Mucosa of stomach (tissue), 1 donor: ENCODE measurements around the gene CPA3.

Experiments used
- H3K27me3 ChIP-seq: one replicate; pipeline ENCODE4 v1.7.0; 2013; ENCODE audit warnings: mild to moderate bottlenecking, low read length; ENCODE audit not compliant: control insufficient read depth, insufficient read depth
- H3K36me3 ChIP-seq: one replicate; pipeline ENCODE4 v1.7.0; 2013; ENCODE audit warnings: low read length; ENCODE audit not compliant: control insufficient read depth, insufficient read depth
- H3K4me1 ChIP-seq: one replicate; pipeline ENCODE4 v1.7.0; 2013; ENCODE audit warnings: mild to moderate bottlenecking, low read length; ENCODE audit not compliant: control insufficient read depth, insufficient read depth
- H3K4me3 ChIP-seq: one replicate; pipeline ENCODE4 v1.7.0; 2013; ENCODE audit warnings: low read length
- H3K9ac ChIP-seq: one replicate; pipeline ENCODE4 v1.7.0; 2013; ENCODE audit warnings: mild to moderate bottlenecking, low read length, moderate library complexity
- H3K9me3 ChIP-seq: one replicate; pipeline ENCODE4 v1.7.0; 2013; ENCODE audit warnings: mild to moderate bottlenecking, low read length, moderate library complexity; ENCODE audit not compliant: control insufficient read depth
- donor health status: Pancreatic carcinoma.

The CPA3 gene, protein sequence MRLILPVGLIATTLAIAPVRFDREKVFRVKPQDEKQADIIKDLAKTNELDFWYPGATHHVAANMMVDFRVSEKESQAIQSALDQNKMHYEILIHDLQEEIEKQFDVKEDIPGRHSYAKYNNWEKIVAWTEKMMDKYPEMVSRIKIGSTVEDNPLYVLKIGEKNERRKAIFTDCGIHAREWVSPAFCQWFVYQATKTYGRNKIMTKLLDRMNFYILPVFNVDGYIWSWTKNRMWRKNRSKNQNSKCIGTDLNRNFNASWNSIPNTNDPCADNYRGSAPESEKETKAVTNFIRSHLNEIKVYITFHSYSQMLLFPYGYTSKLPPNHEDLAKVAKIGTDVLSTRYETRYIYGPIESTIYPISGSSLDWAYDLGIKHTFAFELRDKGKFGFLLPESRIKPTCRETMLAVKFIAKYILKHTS

DNA sequence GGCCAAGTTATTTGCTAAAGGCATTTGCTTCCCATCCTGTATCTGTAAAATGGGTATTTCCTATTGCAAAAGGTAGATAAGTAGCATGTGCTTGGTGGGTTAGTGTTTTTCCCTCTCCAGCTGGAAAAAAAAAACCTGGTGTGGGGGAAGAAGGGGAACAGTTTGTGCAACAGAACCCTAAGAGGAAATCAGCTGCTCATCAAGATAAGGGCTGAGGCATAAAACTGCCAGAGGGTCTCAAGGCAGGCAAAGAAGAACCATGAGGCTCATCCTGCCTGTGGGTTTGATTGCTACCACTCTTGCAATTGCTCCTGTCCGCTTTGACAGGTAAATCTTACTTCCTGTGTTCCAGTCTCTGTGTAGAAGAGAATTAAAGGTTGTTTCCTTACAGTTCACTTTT, at the start of gene CPA3:
CPA3 (plus strand) TSS at position 248 of the 400 bp plus-strand sequence; CDS start at position 260, 12 bp downstream.
- peaks cover 15% of the 10 kb centered on the region for H3K4me1 ChIP-seq
- no peaks in the 10 kb centered on the region for H3K9me3 ChIP-seq
- peaks cover 65% of the 10 kb centered on the region for H3K27me3 ChIP-seq
- no peak within 1 kb of the TSS for H3K4me3 ChIP-seq
- no peak within 1 kb of the TSS for H3K9ac ChIP-seq
- H3K36me3 ChIP-seq, result no peaks in the 10 kb centered on the region

DNA sequence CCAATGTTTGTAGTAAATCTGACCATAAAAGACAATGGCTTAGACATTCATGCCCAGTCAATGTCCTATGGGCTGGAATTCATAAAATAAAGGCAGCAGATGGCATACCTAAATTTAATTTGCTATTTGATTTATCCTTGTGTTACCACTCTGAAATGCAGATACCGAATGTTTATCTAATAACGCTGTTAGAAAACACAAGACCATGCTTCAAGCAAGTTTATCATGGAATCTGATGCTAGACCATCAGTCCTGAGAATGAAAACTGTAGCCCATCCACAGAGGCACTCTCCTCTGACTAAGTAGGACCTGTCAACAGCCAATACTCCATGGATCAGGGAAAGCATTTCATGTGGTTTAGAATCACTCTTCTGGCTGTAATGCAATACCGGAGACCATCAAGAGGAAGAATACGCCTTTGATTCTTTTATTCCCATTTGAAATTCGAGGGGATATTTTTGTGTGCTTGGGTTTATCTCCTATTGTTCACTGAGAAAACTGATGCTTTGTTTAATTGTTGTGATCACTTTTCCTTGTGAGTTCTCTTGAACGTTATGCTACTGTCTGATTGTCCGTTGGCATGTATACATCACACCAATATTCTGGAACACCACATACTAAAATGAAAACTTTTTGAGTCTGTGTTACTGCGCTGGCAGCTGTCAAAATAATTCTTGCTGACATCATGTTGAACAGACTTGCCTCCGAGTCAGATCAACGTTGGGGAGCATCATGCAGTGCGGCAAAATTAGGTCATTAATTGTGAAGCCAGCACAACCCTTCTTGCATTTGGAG, 49.6 kb upstream of the CPA3 start:
- H3K27me3 ChIP-seq, result no peaks in the 10 kb centered on the region
- H3K4me3 ChIP-seq, result no peak overlapping the region
- no peaks in the 10 kb centered on the region for H3K9me3 ChIP-seq
- H3K36me3 ChIP-seq, result no peaks in the 10 kb centered on the region
- H3K9ac ChIP-seq, result no peak overlapping the region
- no peaks in the 10 kb centered on the region for H3K4me1 ChIP-seq

DNA sequence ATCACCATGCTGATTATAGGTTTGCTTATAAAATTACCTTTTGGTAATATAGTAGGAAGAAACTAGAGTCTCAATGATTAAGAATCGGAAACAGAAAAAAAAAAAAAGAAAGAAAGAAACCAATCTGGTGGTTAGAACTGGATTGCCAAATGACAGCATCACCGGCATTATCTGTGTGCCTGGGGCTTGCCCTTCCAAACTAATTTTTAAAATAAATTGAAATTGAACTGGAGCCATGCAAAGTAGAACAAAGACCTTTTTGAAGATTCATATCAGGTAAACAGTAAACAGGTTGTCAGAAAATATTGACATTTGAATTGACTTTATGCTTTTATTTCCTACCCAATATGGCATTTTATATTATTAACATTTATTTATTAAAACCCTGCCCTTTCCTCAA, 48.7 kb upstream of the CPA3 start:
- H3K4me3 ChIP-seq, result no peak overlapping the region
- H3K9me3 ChIP-seq, result no peaks in the 10 kb centered on the region
- no peaks in the 10 kb centered on the region for H3K4me1 ChIP-seq
- H3K27me3 ChIP-seq, result no peaks in the 10 kb centered on the region
- no peak overlapping the region for H3K9ac ChIP-seq
- H3K36me3 ChIP-seq, result no peaks in the 10 kb centered on the region

DNA sequence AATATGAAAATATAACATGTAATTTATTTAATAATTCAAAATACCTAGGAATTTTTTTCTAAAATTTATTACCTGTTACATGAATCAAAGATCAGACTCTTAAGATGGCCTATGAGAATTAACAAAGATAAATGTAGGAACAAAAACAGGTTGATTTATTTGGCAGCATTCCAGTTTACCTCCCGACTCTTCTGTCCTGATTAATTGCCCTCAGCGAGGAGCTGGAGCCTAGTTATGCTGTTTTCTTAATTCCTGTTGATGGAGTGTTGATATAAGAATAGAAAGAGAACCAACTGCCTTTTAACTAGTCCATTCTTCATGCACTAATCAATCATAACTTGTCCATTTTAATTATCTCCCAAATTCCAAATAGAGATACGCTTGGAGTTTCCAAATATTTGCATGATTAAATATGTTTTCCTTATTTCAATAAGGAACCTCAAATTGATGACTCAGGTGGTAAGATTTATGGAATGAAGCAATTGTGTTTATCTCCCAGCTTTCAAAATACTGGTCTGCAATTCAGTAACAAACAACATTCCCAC, 48.0 kb upstream of the CPA3 start:
- no peaks in the 10 kb centered on the region for H3K4me1 ChIP-seq

DNA sequence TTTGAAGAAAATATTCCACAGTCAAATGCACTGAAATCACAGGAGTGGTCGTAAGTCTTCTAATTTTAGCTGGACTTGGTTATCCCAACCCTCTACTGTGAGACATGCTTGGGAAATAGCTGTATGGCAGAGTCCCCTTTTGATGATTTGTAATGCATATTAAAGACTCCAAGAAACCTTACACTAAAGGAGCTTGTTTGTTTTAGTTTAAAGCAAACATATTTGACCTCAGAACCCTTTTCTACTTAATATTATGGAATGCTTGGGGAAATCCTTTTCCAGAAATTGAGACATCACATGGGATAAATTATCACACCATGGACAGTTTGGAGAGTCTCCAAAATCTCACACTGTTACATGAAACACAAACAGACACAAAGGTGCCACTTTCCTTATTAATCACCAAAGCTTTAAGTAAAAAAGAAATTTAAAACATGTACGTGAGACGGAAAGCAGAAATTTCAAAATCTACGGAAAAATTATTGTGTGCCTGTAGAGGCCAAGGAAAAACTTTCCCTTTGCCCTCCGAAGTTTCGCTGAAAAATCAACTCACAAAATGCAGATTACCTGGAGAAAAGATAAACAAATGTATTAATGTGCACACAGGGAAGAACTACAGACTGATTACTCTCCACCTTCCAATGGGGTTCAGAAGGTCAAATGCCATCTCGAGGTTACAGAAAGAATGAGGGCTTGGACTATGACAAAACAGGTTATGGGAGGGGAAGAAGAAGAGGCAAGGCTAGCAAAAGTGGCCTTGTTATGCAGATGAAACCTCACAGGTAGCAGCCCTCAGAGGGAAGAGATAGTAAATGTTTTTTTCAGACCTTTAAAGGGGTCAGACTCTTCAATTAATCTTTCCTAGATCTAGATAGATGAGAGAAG, 44.5 kb upstream of the CPA3 start:
- no peaks in the 10 kb centered on the region for H3K36me3 ChIP-seq
- no peaks in the 10 kb centered on the region for H3K27me3 ChIP-seq
- H3K4me3 ChIP-seq, result no peak overlapping the region
- H3K9me3 ChIP-seq, result no peaks in the 10 kb centered on the region
- no peaks in the 10 kb centered on the region for H3K4me1 ChIP-seq
- H3K9ac ChIP-seq, result no peak overlapping the region

More for the DNA sequence above, 48.0 kb upstream of the CPA3 start:
- Histone ChIP-seq H3K4me3 (no peak overlapping the region), H3K36me3 (no peaks in the 10 kb centered on the region), H3K9me3 (no peaks in the 10 kb centered on the region), H3K9ac (no peak overlapping the region), H3K27me3 (no peaks in the 10 kb centered on the region)

DNA sequence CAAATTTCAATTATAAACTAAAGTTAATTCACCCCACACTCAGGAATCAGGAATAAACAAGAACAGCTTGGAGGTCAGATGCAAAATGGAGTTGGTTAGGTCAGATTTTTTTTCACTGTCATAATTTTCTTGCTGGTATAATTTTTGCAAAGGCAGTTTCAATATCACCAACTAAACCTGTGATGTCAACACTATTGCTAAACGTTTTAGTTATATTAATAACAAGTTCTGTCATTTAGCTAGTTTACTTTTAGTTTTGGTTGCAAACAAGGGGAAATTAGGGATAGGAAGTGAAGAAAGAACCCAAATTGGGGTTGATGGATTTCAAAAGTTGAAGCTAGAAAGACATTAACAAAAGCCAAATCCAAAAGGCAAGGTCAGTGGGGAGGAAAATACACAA, 42.1 kb upstream of the CPA3 start:
- H3K4me3 ChIP-seq, result no peak overlapping the region
- no peak overlapping the region for H3K9ac ChIP-seq
- no peaks in the 10 kb centered on the region for H3K36me3 ChIP-seq
- H3K27me3 ChIP-seq, result no peaks in the 10 kb centered on the region
- no peaks in the 10 kb centered on the region for H3K4me1 ChIP-seq
- no peaks in the 10 kb centered on the region for H3K9me3 ChIP-seq

DNA sequence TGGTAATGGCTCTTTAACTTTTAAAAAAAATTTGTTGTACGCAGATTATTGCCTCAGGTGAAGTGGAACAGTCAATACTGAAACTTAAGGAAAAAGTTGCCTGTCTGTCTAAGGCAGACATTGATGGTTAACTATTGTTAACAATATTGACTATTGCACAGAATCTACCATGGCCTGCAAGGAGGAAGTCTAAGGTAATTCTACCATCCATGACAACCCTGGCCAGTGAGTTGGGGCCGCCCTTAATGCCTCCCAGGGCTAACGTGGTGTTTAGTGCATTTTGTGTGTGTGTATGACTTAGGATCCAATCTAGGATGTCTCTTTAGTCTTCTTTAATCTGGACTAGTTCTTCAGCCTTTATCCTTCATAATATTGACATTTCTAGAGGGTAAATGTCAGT, 39.6 kb upstream of the CPA3 start:
- Histone ChIP-seq H3K4me1 (no peaks in the 10 kb centered on the region), H3K27me3 (no peaks in the 10 kb centered on the region), H3K4me3 (no peak overlapping the region), H3K9ac (no peak overlapping the region), H3K9me3 (no peaks in the 10 kb centered on the region), H3K36me3 (no peaks in the 10 kb centered on the region)

DNA sequence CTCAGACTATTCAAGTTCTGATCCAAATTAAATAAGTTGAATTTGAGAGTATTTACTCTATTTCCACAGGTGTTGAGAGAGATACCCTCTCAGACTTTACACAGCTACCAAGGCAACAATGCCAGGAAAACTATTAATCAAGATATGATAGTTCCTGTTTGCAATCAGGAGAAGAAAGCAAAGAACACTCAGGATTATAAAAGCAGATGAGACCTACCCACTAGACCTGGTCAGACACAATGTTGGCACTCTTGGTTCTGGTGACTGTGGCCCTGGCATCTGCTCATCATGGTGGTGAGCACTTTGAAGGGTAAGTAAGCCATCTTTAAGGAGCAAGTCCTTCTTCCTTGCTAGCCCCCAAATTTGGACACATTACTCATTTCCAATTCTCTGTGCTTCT, 37.5 kb upstream of the CPA3 start, which contains the start of gene CPB1:
CPB1 (plus strand) TSS at position 227 of the 400 bp plus-strand sequence; CDS start at position 240, 13 bp downstream.
- Histone ChIP-seq H3K4me1 (no peaks in the 10 kb centered on the region), H3K4me3 (no peak within 1 kb of the TSS), H3K9ac (no peak within 1 kb of the TSS), H3K36me3 (no peaks in the 10 kb centered on the region), H3K27me3 (no peaks in the 10 kb centered on the region), H3K9me3 (no peaks in the 10 kb centered on the region)

DNA sequence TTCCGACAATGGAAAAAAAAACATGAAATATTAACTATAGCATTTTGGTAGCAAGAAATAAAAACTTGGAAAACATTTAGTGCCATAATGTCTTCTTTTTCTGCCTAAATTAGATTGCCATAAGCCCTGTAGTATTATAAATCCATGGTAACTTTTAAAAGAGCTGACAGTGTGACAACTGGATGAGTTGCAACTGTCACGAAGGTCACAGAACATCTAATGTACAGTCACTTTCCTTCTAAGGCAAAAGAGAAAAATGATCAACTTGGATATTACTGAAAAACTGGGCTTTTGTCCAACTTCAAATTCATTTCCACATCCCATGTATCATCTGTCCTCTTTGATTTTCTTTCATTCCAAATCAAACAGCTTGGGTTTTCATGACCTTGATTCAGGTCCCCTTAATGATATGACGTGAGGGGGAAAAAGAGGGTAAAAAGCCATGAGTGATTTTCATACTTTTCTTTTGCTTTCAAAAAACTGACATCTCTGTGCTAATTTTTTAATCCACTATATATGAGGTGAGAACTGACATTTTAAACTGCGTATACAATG, 36.9 kb upstream of the CPA3 start:
- no peaks in the 10 kb centered on the region for H3K9me3 ChIP-seq
- no peaks in the 10 kb centered on the region for H3K4me1 ChIP-seq
- H3K4me3 ChIP-seq, result no peak overlapping the region
- H3K9ac ChIP-seq, result no peak overlapping the region
- no peaks in the 10 kb centered on the region for H3K27me3 ChIP-seq
- H3K36me3 ChIP-seq, result no peaks in the 10 kb centered on the region

DNA sequence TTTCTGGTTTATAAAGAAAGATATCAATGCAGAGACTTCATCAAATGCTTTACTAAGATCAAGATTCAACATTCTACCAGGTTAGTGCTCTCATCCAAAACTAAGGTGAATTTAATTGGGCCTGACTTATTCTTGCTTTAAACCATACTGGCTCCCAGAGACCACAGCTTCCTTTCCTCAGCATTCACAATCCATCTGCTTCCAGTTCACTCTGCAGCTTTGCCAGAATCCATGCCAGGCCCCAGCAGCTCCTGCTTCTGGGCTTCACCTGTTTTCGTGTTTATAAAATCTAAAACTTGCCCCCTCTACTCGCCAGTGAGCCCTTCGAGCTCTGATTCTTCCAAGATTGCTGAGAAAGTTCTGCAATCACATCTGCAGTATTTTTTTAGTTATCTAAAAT, 35.2 kb upstream of the CPA3 start:
- Histone ChIP-seq H3K4me1 (no peaks in the 10 kb centered on the region), H3K9me3 (no peaks in the 10 kb centered on the region), H3K27me3 (no peaks in the 10 kb centered on the region), H3K36me3 (no peaks in the 10 kb centered on the region), H3K9ac (no peak overlapping the region), H3K4me3 (no peak overlapping the region)

DNA sequence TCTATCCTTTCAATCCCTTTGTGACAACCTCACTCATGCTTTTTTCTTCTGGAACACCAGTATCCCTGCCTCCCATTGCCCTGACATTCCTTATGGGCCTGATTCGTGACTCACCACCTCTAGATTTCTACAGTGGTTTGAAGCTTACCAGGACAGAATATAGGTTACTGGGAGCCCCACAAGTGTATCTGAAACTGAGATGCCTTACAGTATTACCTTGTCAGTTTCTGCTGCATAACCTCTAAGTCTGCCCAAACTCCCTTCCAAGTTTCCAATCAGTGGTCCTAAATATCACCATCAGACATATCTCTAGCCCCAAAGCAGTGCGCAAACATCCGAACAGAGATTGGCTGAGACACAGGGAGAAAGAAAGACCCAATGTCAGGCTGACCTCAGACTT, 31.9 kb upstream of the CPA3 start:
- Histone ChIP-seq H3K9me3 (no peaks in the 10 kb centered on the region), H3K27me3 (no peaks in the 10 kb centered on the region), H3K4me1 (no peaks in the 10 kb centered on the region), H3K9ac (no peak overlapping the region), H3K36me3 (no peaks in the 10 kb centered on the region), H3K4me3 (no peak overlapping the region)
